ENCODE data around the gene TBC1D20. TPM values are rescaled to one million over a fixed set of nuclear protein-coding genes. Genes with fewer than 3 reads are reported as not detected.

Gene TBC1D20
- total and polyA plus RNA-seq, 2 experiments from 2014 or later: 4.8 to 15.0 TPM

- peaks cover 12% of the 10 kb centered on the region for H3K4me1 ChIP-seq (ENCODE audit: insufficient read depth)
Observed at GRCh38 chr20:402496-402885, 59.8 kb downstream of the TBC1D20 start.

More at GRCh38 chr20:402496-402885, 59.8 kb downstream of the TBC1D20 start:
- Histone ChIP-seq H3K36me3 (ENCODE audit: insufficient read depth) (no peaks in the 10 kb centered on the region), H2AFZ (no peak overlapping the region), H3F3A (replicated peaks; ENCODE audit: low read depth) (peaks cover 5% of the 10 kb centered on the region; the same call in 1 of the 2 replicates), H3K4me2 (no peak overlapping the region), H3K27ac (ENCODE audit: low read depth) (no peak overlapping the region), H3K27me3 (ENCODE audit: insufficient read depth) (no peaks in the 10 kb centered on the region), H3K4me3 (no peak overlapping the region), H3K79me2 (replicated peaks; ENCODE audit: insufficient read depth) (no peaks in the 10 kb centered on the region), H4K20me1 (replicated peaks; ENCODE audit: insufficient read depth) (no peaks in the 10 kb centered on the region), H3K9me2 (ENCODE audit: insufficient read depth) (no peaks in the 10 kb centered on the region)
- H3K27me3 Mint-ChIP-seq (ENCODE audit: insufficient read depth, low read depth, poor library complexity): peaks cover 13% of the 10 kb centered on the region
- peaks cover 7% of the 10 kb centered on the region for H3K36me3 Mint-ChIP-seq (ENCODE audit: low read depth)
- no peak overlapping the region for H3K27ac Mint-ChIP-seq
- ATAC-seq (no peak), DNase-seq (ENCODE audit: low spot score) (no peak)
- TF ChIP-seq EZH2phosphoT487 (IDR thresholded peaks at IDR 0.05; ENCODE audit: unreplicated experiment) (no peak), CTCF (conservative IDR thresholded peaks at IDR 0.05; ENCODE audit: low read depth in 2 of 2) (no peak), ZNF114 (CRISPR knock-in tag; IDR thresholded peaks at IDR 0.05) (no peak), POLR2AphosphoS5 (IDR thresholded peaks at IDR 0.05; ENCODE audit: low read depth) (no peak), CREB1 (CRISPR knock-in tag; IDR thresholded peaks at IDR 0.05; ENCODE audit: low read depth) (no peak), ZNF331 (CRISPR knock-in tag; IDR thresholded peaks at IDR 0.05; ENCODE audit: low read depth) (no peak), ZNF462 (CRISPR knock-in tag; IDR thresholded peaks at IDR 0.05) (no peak)
- H3K4me1 Mint-ChIP-seq: peaks cover 26% of the 10 kb centered on the region
- H3K9me3 Mint-ChIP-seq: peaks cover 5% of the 10 kb centered on the region
- no peak overlapping the region for H3K4me3 Mint-ChIP-seq

Data from GM23338 (cell line).